HepG2 (cell line): ENCODE results near the gene ABCC10. TPM values are rescaled to one million over a fixed set of nuclear protein-coding genes. Genes with fewer than 3 reads are reported as not detected.

Experiments used
- ARNT2 ChIP-seq: sonication (generic); formaldehyde crosslinking; IDR thresholded peaks from 2 replicates; pipeline ENCODE4 v1.8.0; 2022; ENCODE audit warnings: mild to moderate bottlenecking, low read depth, missing genetic modification reagents, moderate library complexity
- DMAP1 ChIP-seq: IDR thresholded peaks from 2 replicates; pipeline ENCODE4 v1.6.1; 2016
- IRF2 ChIP-seq: IDR thresholded peaks from 2 replicates; pipeline ENCODE4 v1.6.1; 2018; ENCODE audit warnings: missing genetic modification reagents, missing compliant biosample characterization
- KAT2B ChIP-seq: fragments of 150-350 bp; IDR thresholded peaks from 2 replicates; pipeline ENCODE4 v1.6.1; 2014; ENCODE audit warnings: low read depth, low read length, borderline replicate concordance
- KDM5A ChIP-seq: fragments of 200-600 bp; sonication (generic); IDR thresholded peaks from 2 replicates; pipeline ENCODE4 v1.7.0; 2018; ENCODE audit warnings: antibody characterized with exemption, mild to moderate bottlenecking, low read length, borderline replicate concordance
- NONO ChIP-seq, 2 experiments: fragments of 450-650 bp in 1 of 2; sonication (generic) in 1 of 2; formaldehyde crosslinking in 1 of 2; IDR thresholded peaks in 1 of 2; conservative IDR thresholded peaks in 1 of 2; 2 replicates each; pipeline versions ENCODE4 v1.6.1 to v1.8.0; 2017 to 2022; ENCODE audit warnings: mild to moderate bottlenecking in 1 of 2, missing genetic modification reagents in 1 of 2, moderate library complexity in 1 of 2
- PBX2 ChIP-seq: IDR thresholded peaks from 2 replicates; pipeline ENCODE4 v1.6.1; 2016; ENCODE audit warnings: control low read depth
- POLR2A ChIP-seq, 2 experiments: IDR thresholded peaks; 2 replicates each; pipeline ENCODE4 v1.6.1; 2011; ENCODE audit warnings: low read depth in 2 of 2, low read length in 2 of 2, mild to moderate bottlenecking in 1 of 2, moderate library complexity in 1 of 2; ENCODE audit not compliant: insufficient read depth in 1 of 2
- POLR2AphosphoS5 ChIP-seq: IDR thresholded peaks from 2 replicates; pipeline ENCODE4 v1.6.1; 2012; ENCODE audit warnings: low read depth, low read length
- RCOR2 ChIP-seq: IDR thresholded peaks from 2 replicates; pipeline ENCODE4 v1.6.1; 2016; ENCODE audit warnings: missing biosample characterization, missing genetic modification reagents
- SETDB1 ChIP-seq: sonication (generic); formaldehyde crosslinking; IDR thresholded peaks from 2 replicates; pipeline ENCODE4 v1.5.1; 2020; ENCODE audit warnings: missing genetic modification reagents, mild to moderate bottlenecking, borderline replicate concordance
- ZFY ChIP-seq: sonication (generic); formaldehyde crosslinking; IDR thresholded peaks from 2 replicates; pipeline ENCODE4 v1.4.0; 2020; ENCODE audit warnings: missing genetic modification reagents
- ZHX1 ChIP-seq: sonication (generic); formaldehyde crosslinking; IDR thresholded peaks from 2 replicates; pipeline ENCODE4 v1.8.1; 2022; ENCODE audit warnings: low read depth, mild to moderate bottlenecking, missing genetic modification reagents
- ZKSCAN5 ChIP-seq: sonication (generic); formaldehyde crosslinking; IDR thresholded peaks from 2 replicates; pipeline ENCODE4 v1.5.1; 2020; ENCODE audit warnings: mild to moderate bottlenecking, missing genetic modification reagents
- ZMAT3 ChIP-seq: sonication (generic); formaldehyde crosslinking; conservative IDR thresholded peaks from 2 replicates; pipeline ENCODE4 v1.7.0; 2021; ENCODE audit warnings: missing genetic modification reagents
- ZNF431 ChIP-seq: sonication (generic); formaldehyde crosslinking; IDR thresholded peaks from 2 replicates; pipeline ENCODE4 v1.9.0; 2022; ENCODE audit warnings: missing genetic modification reagents, low read depth, mild to moderate bottlenecking, borderline replicate concordance
- ZNF468 ChIP-seq: sonication (generic); formaldehyde crosslinking; IDR thresholded peaks from 2 replicates; pipeline ENCODE4 v1.8.0; 2022; ENCODE audit warnings: mild to moderate bottlenecking, moderate library complexity, missing genetic modification reagents
- ZNF496 ChIP-seq: sonication (generic); formaldehyde crosslinking; IDR thresholded peaks from 2 replicates; pipeline ENCODE4 v1.8.1; 2023; ENCODE audit warnings: mild to moderate bottlenecking, moderate library complexity, missing genetic modification reagents; ENCODE audit not compliant: insufficient replicate concordance
- ZNF530 ChIP-seq: sonication (generic); formaldehyde crosslinking; IDR thresholded peaks from 2 replicates; pipeline ENCODE4 v1.5.0; 2020; ENCODE audit warnings: low read depth, mild to moderate bottlenecking, missing genetic modification reagents
- ZNF607 ChIP-seq: sonication (generic); formaldehyde crosslinking; IDR thresholded peaks from 2 replicates; pipeline ENCODE4 v1.5.1; 2020; ENCODE audit warnings: missing genetic modification reagents, mild to moderate bottlenecking, borderline replicate concordance
- ZNF709 ChIP-seq: sonication (generic); formaldehyde crosslinking; IDR thresholded peaks from 2 replicates; pipeline ENCODE4 v1.5.0; 2020; ENCODE audit warnings: mild to moderate bottlenecking, missing genetic modification reagents
- ZNF83 ChIP-seq: sonication (generic); formaldehyde crosslinking; IDR thresholded peaks from 2 replicates; pipeline ENCODE4 v1.4.0; 2020; ENCODE audit warnings: missing genetic modification reagents, mild to moderate bottlenecking, borderline replicate concordance
- ZNF883 ChIP-seq: sonication (generic); formaldehyde crosslinking; IDR thresholded peaks from 2 replicates; pipeline ENCODE4 v1.5.1; 2020; ENCODE audit warnings: mild to moderate bottlenecking, missing genetic modification reagents; ENCODE audit errors: not compliant biosample characterization
- polyA plus RNA-seq, 8 experiments: library from polyadenylated mRNA; depleted of rRNA in 3 of 8; stranded (reverse) in 7 of 8; unstranded in 1 of 8; fragments of >200 nt; fragmentation: Illumina TruSeq in 4 of 8; extraction: Trizol in 4 of 8; gene quantifications; 2 replicates each; pipeline versions ENCODE4 v1.2.1 to v1.2.3, GENCODE V29; 2011 to 2016; ENCODE audit warnings: low read depth in 4 of 8, missing spikeins in 1 of 8, mixed read lengths in 1 of 8; ENCODE audit not compliant: insufficient read depth in 1 of 8
- total RNA-seq, 5 experiments: library from RNA; depleted of rRNA; stranded (reverse); fragments of >200 nt; fragmentation: Illumina TruSeq; extraction: Trizol; gene quantifications; 2 replicates each; pipeline ENCODE4 v1.2.3, GENCODE V29; 2016; ENCODE audit warnings: low read depth in 1 of 5
- TF ChIP-seq, protein P1 (sequence below): sonication (generic); formaldehyde crosslinking; IDR thresholded peaks from 2 replicates; pipeline ENCODE4 v1.8.0; 2022; ENCODE audit warnings: mild to moderate bottlenecking, missing genetic modification reagents
- TF ChIP-seq, protein P2 (sequence below): IDR thresholded peaks from 2 replicates; pipeline ENCODE4 v1.6.1; 2016; ENCODE audit warnings: mild to moderate bottlenecking, missing biosample characterization, missing genetic modification reagents

The ABCC10 gene
- total and polyA plus RNA-seq, 2 of the 13 experiments (the other 11 are each of a cell fraction or from before 2014, with no cell fraction given) = 16.0 to 24.3 TPM

- TF ChIP-seq POLR2A (IDR thresholded peaks at IDR 0.05; ENCODE audit: insufficient read depth in 1 of 2, low read depth in 2 of 2, low read length in 2 of 2) = peak; percentile 88 to 93
- TF ChIP-seq ZNF883 (CRISPR knock-in tag) = peak; percentile 60
- TF ChIP-seq ZNF607 (CRISPR knock-in tag) = no peak; the same call in 1 of the 2 replicates
- TF ChIP-seq ARNT2 (CRISPR knock-in tag) = peak; percentile 94; the same call in 1 of the 2 replicates
- TF ChIP-seq ZNF468 = no peak
- TF ChIP-seq PBX2 (CRISPR knock-in tag) = no peak
- TF ChIP-seq ZNF496 (CRISPR knock-in tag) = no peak
- TF ChIP-seq KAT2B = no peak
- peak; percentile 91 for TF ChIP-seq KDM5A
- peak; percentile 29; the same call in 1 of the 2 replicates for TF ChIP-seq ZMAT3
- TF ChIP-seq POLR2AphosphoS5 = peak; percentile 88
- no peak for TF ChIP-seq ZNF530 (CRISPR knock-in tag)
- peak; percentile 94 for TF ChIP-seq ZFY (CRISPR knock-in tag)
- TF ChIP-seq ZNF83 (CRISPR knock-in tag) = no peak
- TF ChIP-seq IRF2 = no peak; the same call in 1 of the 2 replicates
- TF ChIP-seq ZKSCAN5 (CRISPR knock-in tag) = no peak
- TF ChIP-seq ZNF709 (CRISPR knock-in tag) = peak; percentile 73; the same call in 1 of the 2 replicates
- TF ChIP-seq NONO (IDR thresholded peaks at IDR 0.05) = no peak
- peak; percentile 88 for TF ChIP-seq NONO (CRISPR knock-in tag; conservative IDR thresholded peaks at IDR 0.05)
- TF ChIP-seq RCOR2 (CRISPR knock-in tag) = 0 out of 2 replicates have a peak, but pooled peaks have one; percentile 66
- TF ChIP-seq, protein P1, sequence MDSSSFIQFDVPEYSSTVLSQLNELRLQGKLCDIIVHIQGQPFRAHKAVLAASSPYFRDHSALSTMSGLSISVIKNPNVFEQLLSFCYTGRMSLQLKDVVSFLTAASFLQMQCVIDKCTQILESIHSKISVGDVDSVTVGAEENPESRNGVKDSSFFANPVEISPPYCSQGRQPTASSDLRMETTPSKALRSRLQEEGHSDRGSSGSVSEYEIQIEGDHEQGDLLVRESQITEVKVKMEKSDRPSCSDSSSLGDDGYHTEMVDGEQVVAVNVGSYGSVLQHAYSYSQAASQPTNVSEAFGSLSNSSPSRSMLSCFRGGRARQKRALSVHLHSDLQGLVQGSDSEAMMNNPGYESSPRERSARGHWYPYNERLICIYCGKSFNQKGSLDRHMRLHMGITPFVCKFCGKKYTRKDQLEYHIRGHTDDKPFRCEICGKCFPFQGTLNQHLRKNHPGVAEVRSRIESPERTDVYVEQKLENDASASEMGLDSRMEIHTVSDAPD (CRISPR knock-in tag) = no peak
- TF ChIP-seq SETDB1 = no peak
- TF ChIP-seq ZHX1 (CRISPR knock-in tag) = peak; percentile 98
- TF ChIP-seq, protein P2, sequence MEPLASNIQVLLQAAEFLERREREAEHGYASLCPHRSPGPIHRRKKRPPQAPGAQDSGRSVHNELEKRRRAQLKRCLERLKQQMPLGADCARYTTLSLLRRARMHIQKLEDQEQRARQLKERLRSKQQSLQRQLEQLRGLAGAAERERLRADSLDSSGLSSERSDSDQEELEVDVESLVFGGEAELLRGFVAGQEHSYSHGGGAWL (CRISPR knock-in tag) = peak; percentile 46
- no peak; the same call in 1 of the 2 replicates for TF ChIP-seq ZNF431 (CRISPR knock-in tag)
- TF ChIP-seq DMAP1 (CRISPR knock-in tag) = peak; percentile 79; the same call in 1 of the 2 replicates
Measured at GRCh38 chr6:43427406-43428111, at the start of gene ABCC10 (continued).
